ENCODE data around the gene OR6K3.

DNA sequence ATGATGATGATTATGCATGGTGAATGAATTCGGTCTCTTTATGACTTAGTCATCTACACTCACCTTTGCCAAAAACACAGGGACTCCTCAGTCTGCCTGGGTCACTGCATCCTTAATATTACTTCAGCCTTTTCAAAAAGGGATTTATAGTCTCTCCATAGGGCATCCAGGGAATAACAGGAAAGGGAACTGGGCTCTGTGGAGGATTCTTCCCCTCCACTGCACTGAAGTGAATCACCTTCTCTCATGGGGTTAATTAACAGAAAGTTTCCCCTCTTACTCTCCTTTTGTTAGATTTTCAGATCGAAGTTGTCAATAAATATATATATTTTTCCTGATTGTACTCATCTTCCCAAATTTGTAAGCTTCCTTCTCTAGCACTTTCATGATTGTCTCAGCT is at the start of gene OR6K3:
- TF ChIP-seq, protein P1, sequence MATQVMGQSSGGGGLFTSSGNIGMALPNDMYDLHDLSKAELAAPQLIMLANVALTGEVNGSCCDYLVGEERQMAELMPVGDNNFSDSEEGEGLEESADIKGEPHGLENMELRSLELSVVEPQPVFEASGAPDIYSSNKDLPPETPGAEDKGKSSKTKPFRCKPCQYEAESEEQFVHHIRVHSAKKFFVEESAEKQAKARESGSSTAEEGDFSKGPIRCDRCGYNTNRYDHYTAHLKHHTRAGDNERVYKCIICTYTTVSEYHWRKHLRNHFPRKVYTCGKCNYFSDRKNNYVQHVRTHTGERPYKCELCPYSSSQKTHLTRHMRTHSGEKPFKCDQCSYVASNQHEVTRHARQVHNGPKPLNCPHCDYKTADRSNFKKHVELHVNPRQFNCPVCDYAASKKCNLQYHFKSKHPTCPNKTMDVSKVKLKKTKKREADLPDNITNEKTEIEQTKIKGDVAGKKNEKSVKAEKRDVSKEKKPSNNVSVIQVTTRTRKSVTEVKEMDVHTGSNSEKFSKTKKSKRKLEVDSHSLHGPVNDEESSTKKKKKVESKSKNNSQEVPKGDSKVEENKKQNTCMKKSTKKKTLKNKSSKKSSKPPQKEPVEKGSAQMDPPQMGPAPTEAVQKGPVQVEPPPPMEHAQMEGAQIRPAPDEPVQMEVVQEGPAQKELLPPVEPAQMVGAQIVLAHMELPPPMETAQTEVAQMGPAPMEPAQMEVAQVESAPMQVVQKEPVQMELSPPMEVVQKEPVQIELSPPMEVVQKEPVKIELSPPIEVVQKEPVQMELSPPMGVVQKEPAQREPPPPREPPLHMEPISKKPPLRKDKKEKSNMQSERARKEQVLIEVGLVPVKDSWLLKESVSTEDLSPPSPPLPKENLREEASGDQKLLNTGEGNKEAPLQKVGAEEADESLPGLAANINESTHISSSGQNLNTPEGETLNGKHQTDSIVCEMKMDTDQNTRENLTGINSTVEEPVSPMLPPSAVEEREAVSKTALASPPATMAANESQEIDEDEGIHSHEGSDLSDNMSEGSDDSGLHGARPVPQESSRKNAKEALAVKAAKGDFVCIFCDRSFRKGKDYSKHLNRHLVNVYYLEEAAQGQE (IDR thresholded peaks at IDR 0.05; ENCODE audit: insufficient read depth in 1 of 2, low read depth in 2 of 2, low read length in 2 of 2), result no peak
- no peak for TF ChIP-seq TAF1 (IDR thresholded peaks at IDR 0.05; ENCODE audit: borderline replicate concordance, insufficient read depth, low read length)
